COLO829 (cell line): Measurements from ENCODE around the gene ERCC2.

Experiments
- DNase-seq: peaks from one replicate; pipeline ENCODE4 v3.0.0; 2012; ENCODE audit warnings: low spot score

The ERCC2 gene

GRCh38 chr19:45401815-45402214 lies 31.4 kb upstream of the ERCC2 start:
- no peak for DNase-seq

- no peak for DNase-seq
Measured at GRCh38 chr19:45400192-45400591, 29.8 kb upstream of the ERCC2 start.

GRCh38 chr19:45395821-45396617 lies 25.6 kb upstream of the ERCC2 start:
- no peak for DNase-seq

- DNase-seq = no peak
Measured at GRCh38 chr19:45391871-45392665, 21.7 kb upstream of the ERCC2 start.

GRCh38 chr19:45391346-45391745 lies 21.0 kb upstream of the ERCC2 start:
- DNase-seq = no peak

GRCh38 chr19:45385392-45386221 lies 15.2 kb upstream of the ERCC2 start:
- DNase-seq = no peak

GRCh38 chr19:45382426-45382825 lies 12.1 kb upstream of the ERCC2 start:
- no peak for DNase-seq

- no peak for DNase-seq
Measured at GRCh38 chr19:45380107-45380506, 9.7 kb upstream of the ERCC2 start.

- peak; percentile 57 for DNase-seq
Measured at GRCh38 chr19:45376045-45376724, 5.8 kb upstream of the ERCC2 start.

- DNase-seq = no peak
Measured at GRCh38 chr19:45368737-45369340, 1.5 kb downstream of the ERCC2 start.

- no peak for DNase-seq
Measured at GRCh38 chr19:45368127-45368526, 2.2 kb downstream of the ERCC2 start.

- DNase-seq = no peak
Measured at GRCh38 chr19:45364696-45365095, 5.7 kb downstream of the ERCC2 start.

GRCh38 chr19:45363861-45364459 lies 6.4 kb downstream of the ERCC2 start:
- DNase-seq = no peak

GRCh38 chr19:45362291-45362690 lies 8.1 kb downstream of the ERCC2 start:
- no peak for DNase-seq

- no peak for DNase-seq
Measured at GRCh38 chr19:45361608-45362007, 8.8 kb downstream of the ERCC2 start.

GRCh38 chr19:45358213-45358792 lies 12.1 kb downstream of the ERCC2 start:
- no peak for DNase-seq

- no peak for DNase-seq
Measured at GRCh38 chr19:45357445-45357783, 13.0 kb downstream of the ERCC2 start.

- DNase-seq = no peak
Measured at GRCh38 chr19:45356760-45357444, 13.5 kb downstream of the ERCC2 start.

- DNase-seq = no peak
Measured at GRCh38 chr19:45355910-45356309, 14.5 kb downstream of the ERCC2 start.

GRCh38 chr19:45355402-45355801 lies 15.0 kb downstream of the ERCC2 start:
- DNase-seq = no peak
